ENCODE measurements around the gene OR8D1.

Gene OR8D1

GRCh38 chr11:124311269-124311668, 2.5 kb downstream of the OR8D1 start:
- TF ChIP-seq CTCF (IDR thresholded peaks at IDR 0.05; ENCODE audit: low read depth, low read length, missing control alignments): no peak
- DNase-seq (ENCODE audit: low read depth): no peak
- H3K4me3 ChIP-seq (ENCODE audit: low read depth, low read length): no peak overlapping the region

GRCh38 chr11:124310721-124311120, 3.0 kb downstream of the OR8D1 start:
- DNase-seq (ENCODE audit: low read depth): no peak
- no peak overlapping the region for H3K4me3 ChIP-seq (ENCODE audit: low read depth, low read length)
- TF ChIP-seq CTCF (IDR thresholded peaks at IDR 0.05; ENCODE audit: low read depth, low read length, missing control alignments): no peak

GRCh38 chr11:124307093-124307492, 6.7 kb downstream of the OR8D1 start:
- H3K4me3 ChIP-seq (ENCODE audit: low read depth, low read length): no peak overlapping the region
- no peak for TF ChIP-seq CTCF (IDR thresholded peaks at IDR 0.05; ENCODE audit: low read depth, low read length, missing control alignments)
- no peak for DNase-seq (ENCODE audit: low read depth)

GRCh38 chr11:124302347-124303125, 11.2 kb downstream of the OR8D1 start:
- no peak overlapping the region for H3K4me3 ChIP-seq (ENCODE audit: low read depth, low read length)
- DNase-seq (ENCODE audit: low read depth): no peak
- TF ChIP-seq CTCF (IDR thresholded peaks at IDR 0.05; ENCODE audit: low read depth, low read length, missing control alignments): no peak

DNA sequence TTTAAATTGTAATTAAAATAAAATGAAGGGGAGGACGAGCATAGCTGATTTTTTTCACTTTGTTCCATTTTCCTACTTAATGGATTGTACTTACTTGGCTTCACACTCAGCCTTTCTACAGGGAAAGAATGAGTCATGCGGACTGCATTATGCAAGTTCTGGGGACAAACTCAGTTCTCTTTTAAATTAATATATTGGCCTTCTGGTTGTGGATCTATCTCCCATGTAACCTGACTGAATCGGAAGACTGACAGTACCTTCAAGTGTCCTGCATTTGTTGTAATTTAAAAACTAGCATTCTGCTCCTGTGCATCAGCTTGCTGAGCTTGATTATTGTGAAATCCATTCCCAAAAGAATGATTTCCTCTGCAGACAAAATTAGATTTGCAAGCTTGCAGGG, 12.2 kb downstream of the OR8D1 start:
- no peak overlapping the region for H3K4me3 ChIP-seq (ENCODE audit: low read depth, low read length)
- DNase-seq (ENCODE audit: low read depth): no peak
- no peak for TF ChIP-seq CTCF (IDR thresholded peaks at IDR 0.05; ENCODE audit: low read depth, low read length, missing control alignments)

DNA sequence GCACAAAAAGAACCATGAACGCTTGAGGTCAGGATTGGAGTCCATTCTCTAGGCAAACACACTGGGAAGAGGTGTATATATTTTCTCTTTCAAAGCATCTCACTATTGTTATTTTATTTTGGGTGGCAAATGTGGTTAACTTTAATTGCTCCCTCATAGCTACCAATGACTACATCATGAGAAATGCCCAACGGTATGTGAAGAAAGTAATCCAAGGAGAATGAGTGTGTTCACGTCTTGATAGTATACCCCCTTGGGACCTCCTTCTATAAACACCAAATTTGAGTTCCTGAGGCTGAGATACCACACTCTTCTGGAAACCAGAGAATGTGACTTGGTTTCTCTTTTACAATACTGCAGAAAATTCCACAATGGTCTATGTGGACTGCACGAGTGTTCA, 15.8 kb downstream of the OR8D1 start:
- no peak for DNase-seq (ENCODE audit: low read depth)
- TF ChIP-seq CTCF (IDR thresholded peaks at IDR 0.05; ENCODE audit: low read depth, low read length, missing control alignments): no peak

GRCh38 chr11:124296016-124296415, 17.7 kb downstream of the OR8D1 start:
- no peak for DNase-seq (ENCODE audit: low read depth)
- no peak for TF ChIP-seq CTCF (IDR thresholded peaks at IDR 0.05; ENCODE audit: low read depth, low read length, missing control alignments)
- H3K4me3 ChIP-seq (ENCODE audit: low read depth, low read length): no peak overlapping the region

More for the DNA sequence above, 15.8 kb downstream of the OR8D1 start:
- no peak overlapping the region for H3K4me3 ChIP-seq (ENCODE audit: low read depth, low read length)
